Neural progenitor cell (in vitro differentiated cells): Measurements from ENCODE around the gene STK38. TPM values are rescaled to one million over a fixed set of nuclear protein-coding genes. Genes with fewer than 3 reads are reported as not detected.
A peak's percentile ranks its signal among the peaks of the same experiment; 100 is the strongest.

Experiments
- DNase-seq: peaks from one replicate; pipeline ENCODE4 v3.0.0-alpha.2; 2016; ENCODE audit warnings: low spot score
- H2AFZ ChIP-seq: fragments of 200-600 bp; sonication (generic); replicated peaks from 2 replicates; pipeline ENCODE4 v1.6.1; 2016; ENCODE audit warnings: antibody characterized with exemption
- H3F3A ChIP-seq: fragments of 200-600 bp; sonication (generic); 2 replicates; pipeline ENCODE4 v1.6.1; 2016; ENCODE audit warnings: antibody characterized with exemption, low read depth
- H3K27ac ChIP-seq: fragments of 200-600 bp; sonication (generic); 2 replicates; pipeline ENCODE4 v1.5.1; 2016; ENCODE audit warnings: mild to moderate bottlenecking
- H3K27me3 ChIP-seq: fragments of 200-600 bp; sonication (generic); 2 replicates; pipeline ENCODE4 v1.6.1; 2016; ENCODE audit warnings: mild to moderate bottlenecking, moderate library complexity
- H3K36me3 ChIP-seq: fragments of 200-600 bp; sonication (generic); 2 replicates; pipeline ENCODE4 v1.5.1; 2016
- H3K4me1 ChIP-seq: fragments of 200-600 bp; sonication (generic); 2 replicates; pipeline ENCODE4 v1.6.1; 2016; ENCODE audit warnings: mixed run types
- H3K4me2 ChIP-seq: fragments of 200-600 bp; sonication (generic); 2 replicates; pipeline ENCODE4 v1.6.1; 2016
- H3K4me3 ChIP-seq: fragments of 200-600 bp; sonication (generic); 2 replicates; pipeline ENCODE4 v1.5.1; 2016
- H3K79me2 ChIP-seq: fragments of 200-600 bp; sonication (generic); 2 replicates; pipeline ENCODE4 v1.6.1; 2016; ENCODE audit warnings: low read depth
- H3K9ac ChIP-seq: fragments of 200-600 bp; sonication (generic); 2 replicates; pipeline ENCODE4 v1.6.1; 2016
- H3K9me3 ChIP-seq: fragments of 200-600 bp; sonication (generic); 2 replicates; pipeline ENCODE4 v1.5.1; 2016; ENCODE audit warnings: low read depth
- H4K20me1 ChIP-seq: fragments of 200-600 bp; sonication (generic); 2 replicates; pipeline ENCODE4 v1.6.1; 2016; ENCODE audit warnings: low read depth
- H3K27ac Mint-ChIP-seq: 3 replicates; pipeline ENCODE4 v1.8.0; 2021; ENCODE audit warnings: mixed read lengths
- H3K27me3 Mint-ChIP-seq: 2 replicates; pipeline ENCODE4 v1.8.0; 2022; ENCODE audit warnings: low read depth, mild to moderate bottlenecking, inconsistent platforms, moderate library complexity, mixed read lengths; ENCODE audit not compliant: insufficient read depth
- H3K36me3 Mint-ChIP-seq: 3 replicates; pipeline ENCODE4 v1.8.0; 2021; ENCODE audit warnings: mixed read lengths
- H3K4me1 Mint-ChIP-seq: 3 replicates; pipeline ENCODE4 v1.8.0; 2021; ENCODE audit warnings: mixed read lengths
- H3K4me3 Mint-ChIP-seq: 3 replicates; pipeline ENCODE4 v1.8.0; 2021; ENCODE audit warnings: mild to moderate bottlenecking, moderate library complexity, mixed read lengths
- H3K9me3 Mint-ChIP-seq: 3 replicates; pipeline ENCODE4 v1.8.0; 2020; ENCODE audit warnings: mixed read lengths
- CTCF ChIP-seq: fragments of 200-600 bp; sonication (generic); IDR thresholded peaks from 2 replicates; pipeline ENCODE4 v1.5.1; 2017; ENCODE audit warnings: antibody characterized with exemption, mild to moderate bottlenecking
- EZH2 ChIP-seq: fragments of 200-600 bp; sonication (generic); IDR thresholded peaks from 2 replicates; pipeline ENCODE4 v1.6.1; 2017; ENCODE audit warnings: antibody characterized with exemption, mild to moderate bottlenecking, moderate library complexity
- EZH2phosphoT487 ChIP-seq: fragments of 200-600 bp; sonication (generic); IDR thresholded peaks from 2 replicates; pipeline ENCODE4 v1.6.1; 2017; ENCODE audit warnings: antibody characterized with exemption
- total RNA-seq: library from RNA; depleted of rRNA; stranded (reverse); fragments of >200 nt; gene quantifications from 2 replicates; pipeline ENCODE4 v1.2.3, GENCODE V29; 2015; ENCODE audit warnings: low replicate concordance

Gene STK38
- total RNA-seq, 1 donor from 2014 or later: 31.9 TPM

- TF ChIP-seq EZH2phosphoT487: no peak
- TF ChIP-seq EZH2: no peak
- TF ChIP-seq CTCF: no peak
- Histone ChIP-seq H3K79me2 (peaks cover 37% of the 10 kb centered on the region), H3K4me1 (peaks cover 18% of the 10 kb centered on the region), H3K27ac (no peak overlapping the region), H3K9ac (no peak overlapping the region), H3K4me2 (no peak overlapping the region), H2AFZ (no peak overlapping the region), H3K9me3 (no peaks in the 10 kb centered on the region), H3K27me3 (no peaks in the 10 kb centered on the region), H3K36me3 (no peaks in the 10 kb centered on the region), H4K20me1 (peaks cover 20% of the 10 kb centered on the region), H3F3A (peaks cover 9% of the 10 kb centered on the region), H3K4me3 (no peak overlapping the region)
- H3K4me3 Mint-ChIP-seq: peak overlapping the region; percentile 99
- H3K27ac Mint-ChIP-seq: no peak overlapping the region
- H3K4me1 Mint-ChIP-seq: peaks cover 24% of the 10 kb centered on the region
- peaks cover 4% of the 10 kb centered on the region for H3K27me3 Mint-ChIP-seq
- DNase-seq: no peak
- H3K9me3 Mint-ChIP-seq: no peaks in the 10 kb centered on the region
- peaks cover 3% of the 10 kb centered on the region for H3K36me3 Mint-ChIP-seq
Measured at GRCh38 chr6:36548401-36548743, 1.1 kb upstream of the STK38 start.

GRCh38 chr6:36547646-36548400 is 544 bp upstream of the STK38 start:
- Mint-ChIP-seq H3K36me3 (peaks cover 6% of the 10 kb centered on the region), H3K4me1 (peaks cover 26% of the 10 kb centered on the region), H3K27ac (peak overlapping the region; percentile 58), H3K27me3 (peaks cover 4% of the 10 kb centered on the region), H3K4me3 (peak overlapping the region; percentile 99), H3K9me3 (no peaks in the 10 kb centered on the region)
- no peak for DNase-seq
- Histone ChIP-seq H3K36me3 (no peaks in the 10 kb centered on the region), H3K27ac (no peak overlapping the region), H3F3A (peaks cover 9% of the 10 kb centered on the region), H4K20me1 (peaks cover 20% of the 10 kb centered on the region), H3K4me2 (peak overlapping the region; percentile 98), H2AFZ (peak overlapping the region; percentile 0), H3K79me2 (peaks cover 43% of the 10 kb centered on the region), H3K9me3 (no peaks in the 10 kb centered on the region), H3K9ac (no peak overlapping the region), H3K4me1 (peaks cover 18% of the 10 kb centered on the region), H3K27me3 (no peaks in the 10 kb centered on the region), H3K4me3 (peak overlapping the region; percentile 99)
- TF ChIP-seq CTCF: no peak
- TF ChIP-seq EZH2: no peak
- TF ChIP-seq EZH2phosphoT487: no peak

GRCh38 chr6:36546308-36546919 is 865 bp downstream of the STK38 start:
- H3K79me2 ChIP-seq: peaks cover 57% of the 10 kb centered on the region
- no peaks in the 10 kb centered on the region for H3K27me3 ChIP-seq
- H3K4me1 Mint-ChIP-seq: peaks cover 26% of the 10 kb centered on the region
- peak overlapping the region; percentile 91 for H3K9ac ChIP-seq
- H3F3A ChIP-seq: peaks cover 9% of the 10 kb centered on the region
- peaks cover 24% of the 10 kb centered on the region for H4K20me1 ChIP-seq
- no peaks in the 10 kb centered on the region for H3K36me3 ChIP-seq
- peak overlapping the region; percentile 99 for H3K4me3 Mint-ChIP-seq
- peak overlapping the region; percentile 83 for H2AFZ ChIP-seq
- H3K27me3 Mint-ChIP-seq: peaks cover 4% of the 10 kb centered on the region
- no peaks in the 10 kb centered on the region for H3K9me3 Mint-ChIP-seq
- H3K4me3 ChIP-seq: peak overlapping the region; percentile 99
- H3K27ac ChIP-seq: peak overlapping the region; percentile 95
- TF ChIP-seq CTCF: no peak
- no peak for TF ChIP-seq EZH2
- TF ChIP-seq EZH2phosphoT487: no peak
- peak; percentile 15 for DNase-seq
- H3K27ac Mint-ChIP-seq: peak overlapping the region; percentile 98
- H3K9me3 ChIP-seq: no peaks in the 10 kb centered on the region
- H3K36me3 Mint-ChIP-seq: peaks cover 6% of the 10 kb centered on the region
- peak overlapping the region; percentile 98 for H3K4me2 ChIP-seq
- peaks cover 18% of the 10 kb centered on the region for H3K4me1 ChIP-seq
